Tibial artery (tissue), 4 donors: ENCODE data around the gene RPL37.
"Not testable (repeated sequence)": the region's sequence is repeated elsewhere in the genome, so short reads cannot be mapped to it uniquely, and the experiment has no call there.

Experiments
- DNase-seq, 2 donors: peaks; one replicate each; pipeline ENCODE4 v3.0.0-alpha.2; 2019
- H3K27ac ChIP-seq, 2 donors: fragments of 200-600 bp; sonication (generic) in 1 of 2; 1 replicate in 1 of 2; 2 replicates in 1 of 2; pipeline ENCODE4 v1.5.1; 2018 to 2019; ENCODE audit warnings: mild to moderate bottlenecking in 1 of 2
- H3K27me3 ChIP-seq, 2 donors: fragments of 200-600 bp; sonication (generic) in 1 of 2; one replicate each; pipeline versions ENCODE4 v1.5.1 to v1.6.0; 2016 to 2019
- H3K36me3 ChIP-seq, 3 donors: fragments of 200-600 bp; sonication (generic) in 2 of 3; one replicate each; pipeline ENCODE4 v1.5.1; 2016 to 2019; ENCODE audit warnings: mild to moderate bottlenecking in 2 of 3
- H3K4me1 ChIP-seq, 4 donors: fragments of 200-600 bp; sonication (generic) in 2 of 4; 1 replicate in 3 of 4; 2 replicates in 1 of 4; pipeline ENCODE4 v1.5.1; 2016 to 2019
- H3K4me3 ChIP-seq, 2 donors: fragments of 200-600 bp; sonication (generic) in 1 of 2; 1 replicate in 1 of 2; 2 replicates in 1 of 2; pipeline ENCODE4 v1.5.1; 2018 to 2019; ENCODE audit warnings: mild to moderate bottlenecking in 2 of 2
- H3K9me3 ChIP-seq, 3 donors: fragments of 200-600 bp; sonication (generic) in 1 of 3; one replicate each; pipeline ENCODE4 v1.5.1; 2016 to 2019
- intact Hi-C: fragments of 100-400 bp; cut with DNase I; formaldehyde crosslinking; loops from one replicate; pipeline ENCODE4 v1.15.0; 2023; ENCODE audit warnings: low total_unique reads
- TF ChIP-seq, protein P1 (sequence below), 2 experiments: fragments of 200-600 bp in 1 of 2; fragments of 450-650 bp in 1 of 2; IDR thresholded peaks; one replicate each; pipeline ENCODE4 v1.5.1; 2017 to 2019; ENCODE audit warnings: antibody characterized with exemption in 2 of 2, mild to moderate bottlenecking in 1 of 2, moderate library complexity in 1 of 2

The RPL37 gene

DNA sequence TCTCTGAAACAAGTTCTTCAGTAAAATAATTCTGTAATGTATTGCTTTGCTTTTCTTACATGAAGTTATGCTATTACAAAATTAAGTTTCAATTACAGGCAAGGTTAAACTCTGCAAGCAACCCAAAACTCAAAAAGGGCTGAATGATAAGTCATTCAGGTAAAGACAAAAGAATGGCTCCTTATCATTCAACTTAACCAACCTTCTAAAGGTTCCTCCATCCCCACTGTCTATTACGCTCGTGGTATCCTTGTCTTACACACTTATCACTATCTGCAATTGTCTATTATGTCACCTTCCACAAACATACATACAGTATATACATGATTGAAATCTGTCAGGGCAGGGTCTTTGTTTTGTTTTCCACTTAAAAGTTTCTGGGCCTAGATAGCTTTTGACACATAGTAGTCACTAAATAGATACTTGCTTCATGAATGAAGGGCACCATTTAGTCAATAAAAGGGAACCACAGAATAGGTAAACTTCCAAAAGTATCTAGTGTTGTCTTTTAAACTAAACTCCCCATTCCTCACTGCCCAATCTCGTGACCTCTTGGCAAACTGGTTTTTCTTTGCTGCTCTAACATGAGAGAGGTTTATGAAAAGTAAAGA, 6.9 kb downstream of the RPL37 start:
- Histone ChIP-seq H3K9me3 (no peaks in the 10 kb centered on the region), H3K27me3 (no peaks in the 10 kb centered on the region), H3K4me3 (no peak overlapping the region), H3K4me1 (peaks cover 0 to 4% (median 2%) of the 10 kb centered on the region in 4 donors), H3K27ac (no peak overlapping the region), H3K36me3 (peaks cover 64 to 74% (median 69%) of the 10 kb centered on the region in 3 donors)
- TF ChIP-seq, protein P1, sequence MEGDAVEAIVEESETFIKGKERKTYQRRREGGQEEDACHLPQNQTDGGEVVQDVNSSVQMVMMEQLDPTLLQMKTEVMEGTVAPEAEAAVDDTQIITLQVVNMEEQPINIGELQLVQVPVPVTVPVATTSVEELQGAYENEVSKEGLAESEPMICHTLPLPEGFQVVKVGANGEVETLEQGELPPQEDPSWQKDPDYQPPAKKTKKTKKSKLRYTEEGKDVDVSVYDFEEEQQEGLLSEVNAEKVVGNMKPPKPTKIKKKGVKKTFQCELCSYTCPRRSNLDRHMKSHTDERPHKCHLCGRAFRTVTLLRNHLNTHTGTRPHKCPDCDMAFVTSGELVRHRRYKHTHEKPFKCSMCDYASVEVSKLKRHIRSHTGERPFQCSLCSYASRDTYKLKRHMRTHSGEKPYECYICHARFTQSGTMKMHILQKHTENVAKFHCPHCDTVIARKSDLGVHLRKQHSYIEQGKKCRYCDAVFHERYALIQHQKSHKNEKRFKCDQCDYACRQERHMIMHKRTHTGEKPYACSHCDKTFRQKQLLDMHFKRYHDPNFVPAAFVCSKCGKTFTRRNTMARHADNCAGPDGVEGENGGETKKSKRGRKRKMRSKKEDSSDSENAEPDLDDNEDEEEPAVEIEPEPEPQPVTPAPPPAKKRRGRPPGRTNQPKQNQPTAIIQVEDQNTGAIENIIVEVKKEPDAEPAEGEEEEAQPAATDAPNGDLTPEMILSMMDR (IDR thresholded peaks at IDR 0.05): no peak
- DNase-seq: no peak
- intact Hi-C loops: no loop called here

DNA sequence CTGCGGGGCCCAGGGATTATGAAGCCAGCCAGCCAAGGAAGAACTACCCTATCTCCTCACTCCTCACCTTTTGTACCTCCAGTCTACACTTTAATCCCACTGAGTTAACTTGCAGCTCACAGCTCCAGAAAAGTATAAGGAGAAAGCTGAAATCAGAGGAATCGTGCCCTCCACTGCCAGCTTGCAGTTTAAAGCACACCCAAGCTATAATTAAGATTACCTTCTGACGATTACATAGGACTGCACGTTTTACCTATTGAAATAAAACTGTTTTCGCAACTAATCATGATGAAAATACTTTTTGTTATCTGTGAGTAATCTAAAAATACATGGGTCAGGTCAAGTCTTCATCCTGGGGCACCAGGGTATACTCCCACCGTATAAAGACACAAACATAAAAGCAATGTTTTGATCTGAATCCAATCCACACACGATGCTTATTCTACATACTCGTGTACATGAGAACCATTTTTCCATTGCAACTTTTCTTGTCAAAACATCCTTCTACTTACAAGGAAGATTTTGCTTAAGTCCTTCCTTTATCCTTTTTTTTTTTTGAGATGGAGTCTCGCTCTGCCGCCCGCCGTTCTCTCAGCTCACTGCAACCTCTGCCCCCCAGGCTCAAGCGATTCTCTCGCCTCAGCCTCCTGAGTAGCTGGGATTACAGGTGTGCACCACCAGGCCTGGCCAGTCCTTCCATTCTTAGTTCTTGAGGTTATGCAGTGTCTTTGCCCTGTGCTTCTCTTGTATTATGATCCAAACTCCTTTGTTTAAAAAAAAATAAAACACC, 7.6 kb downstream of the RPL37 start:
- H3K36me3 ChIP-seq: peaks cover 59 to 67% (median 62%) of the 10 kb centered on the region in 3 donors
- no peaks in the 10 kb centered on the region for H3K27me3 ChIP-seq
- TF ChIP-seq, protein P1 (IDR thresholded peaks at IDR 0.05): no peak
- DNase-seq: no peak
- H3K4me1 ChIP-seq: no peaks in the 10 kb centered on the region
- intact Hi-C loops: no loop called here
- no peak overlapping the region for H3K4me3 ChIP-seq
- H3K27ac ChIP-seq: no peak overlapping the region
- H3K9me3 ChIP-seq: no peaks in the 10 kb centered on the region

DNA sequence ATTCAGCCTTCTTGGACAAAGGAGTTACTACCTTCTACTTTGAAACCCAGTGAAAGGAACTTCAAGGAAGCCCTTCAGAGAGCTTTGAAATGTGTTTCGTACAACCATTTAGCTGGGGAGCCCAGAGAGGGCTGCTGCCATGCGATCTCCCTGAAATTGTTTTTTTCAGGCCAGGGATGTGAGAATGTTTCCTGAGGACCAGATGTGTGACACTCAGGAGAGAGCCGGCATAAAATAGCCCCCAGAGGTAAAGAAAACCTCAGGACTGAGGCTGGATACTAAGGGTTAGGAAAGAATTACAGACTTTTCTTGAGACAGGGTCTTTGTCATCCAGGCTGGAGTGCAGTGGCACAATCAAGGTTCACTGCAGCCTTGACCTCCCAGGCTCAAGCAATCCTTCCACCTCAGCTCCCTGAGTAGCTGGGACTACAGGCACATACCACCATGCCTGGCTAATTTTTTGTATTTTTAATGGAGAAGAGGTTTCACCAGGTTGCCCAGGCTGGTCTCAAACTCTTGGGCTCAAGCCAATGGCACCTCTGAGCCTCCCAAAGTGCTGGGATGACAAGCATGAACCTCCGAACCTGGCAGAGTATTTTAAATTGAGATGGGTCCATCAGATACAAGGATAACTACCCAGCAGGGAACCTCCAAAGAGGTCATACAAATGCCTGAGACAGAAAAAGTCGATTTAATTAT, 8.4 kb downstream of the RPL37 start:
- Histone ChIP-seq H3K9me3 (no peaks in the 10 kb centered on the region), H3K4me1 (no peaks in the 10 kb centered on the region), H3K27ac (no peak overlapping the region), H3K27me3 (no peaks in the 10 kb centered on the region), H3K36me3 (peaks cover 52 to 59% (median 54%) of the 10 kb centered on the region in 3 donors), H3K4me3 (no peak overlapping the region)
- no peak for DNase-seq
- intact Hi-C loops: no loop called here
- TF ChIP-seq, protein P1 (IDR thresholded peaks at IDR 0.05): no peak

DNA sequence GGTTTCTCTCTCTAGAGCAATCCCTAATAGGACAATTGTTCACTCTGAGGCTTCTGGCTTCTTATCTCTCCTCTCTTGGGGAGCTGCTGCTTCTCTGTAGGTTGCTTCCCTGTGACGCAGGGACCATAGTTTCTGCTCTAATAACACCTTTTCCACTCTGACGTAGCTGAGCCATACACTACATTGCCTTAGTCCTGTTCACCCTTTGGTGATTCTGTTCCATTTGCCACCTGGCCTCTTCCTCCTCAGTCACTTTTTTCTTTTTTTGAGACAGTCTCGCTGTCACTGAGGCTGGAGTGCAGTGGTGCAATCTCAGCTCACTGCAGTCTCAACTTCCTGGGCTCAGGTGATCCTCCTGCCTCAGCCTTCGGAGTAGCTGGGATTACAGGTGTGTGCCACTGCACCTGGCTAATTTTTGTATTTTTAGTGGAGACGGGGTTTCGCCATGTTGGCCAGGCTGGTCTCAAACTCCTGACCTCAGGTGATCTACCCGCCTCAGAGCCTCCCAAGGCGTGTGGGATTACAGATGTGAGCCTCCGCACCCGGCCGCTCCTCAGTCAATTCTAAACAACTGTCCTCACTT, 9.5 kb downstream of the RPL37 start:
- H3K9me3 ChIP-seq, DNase-seq, intact Hi-C loops, H3K4me1 ChIP-seq, H3K27me3 ChIP-seq, H3K4me3 ChIP-seq, H3K27ac ChIP-seq: not testable (repeated sequence)
- H3K36me3 ChIP-seq: peaks cover 41 to 48% (median 44%) of the 10 kb centered on the region in 3 donors

DNA sequence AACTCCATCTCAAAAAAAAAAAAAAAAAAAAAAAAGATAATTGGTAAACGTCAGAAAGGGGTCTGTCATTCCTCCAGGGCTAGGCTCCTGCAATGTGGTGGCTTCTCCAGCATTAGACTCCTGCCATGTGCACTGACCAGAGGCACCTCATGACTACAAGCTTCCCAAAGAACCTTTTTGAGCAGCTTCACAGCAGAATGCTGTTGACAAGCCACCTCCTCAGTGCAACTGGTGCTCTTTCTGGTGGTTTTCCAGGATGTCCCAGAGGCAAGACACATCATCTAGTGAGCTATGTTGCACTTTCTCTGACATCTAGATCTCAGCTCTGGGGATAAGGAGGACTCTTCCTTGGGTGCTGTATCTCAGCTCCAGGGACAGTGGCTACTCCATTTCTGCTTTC, 11.6 kb downstream of the RPL37 start:
- TF ChIP-seq, protein P1 (IDR thresholded peaks at IDR 0.05): no peak
- Histone ChIP-seq H3K27me3 (no peaks in the 10 kb centered on the region), H3K36me3 (peaks cover 21 to 27% (median 25%) of the 10 kb centered on the region in 3 donors), H3K4me3 (no peak overlapping the region), H3K4me1 (no peaks in the 10 kb centered on the region), H3K27ac (no peak overlapping the region), H3K9me3 (no peaks in the 10 kb centered on the region)
- DNase-seq: no peak
- intact Hi-C loops: no loop called here
